Caki2 (cell line): ENCODE measurements around the gene DMWD. TPM values are rescaled to one million over a fixed set of nuclear protein-coding genes. Genes with fewer than 3 reads are reported as not detected.
"Not testable (repeated sequence)": the region's sequence is repeated elsewhere in the genome, so short reads cannot be mapped to it uniquely, and the experiment has no call there.

ENCODE experiments used
- DNase-seq: peaks from one replicate; pipeline ENCODE4 v3.0.0-alpha.2; 2015; ENCODE audit warnings: low read depth
- in situ Hi-C: cut with HindIII; loops from 2 replicates; pipeline ENCODE4 v1.10.0; 2016; ENCODE audit warnings: low sequenced_read_pairs, low pct_unique_long_range_greater_than_20kb, mixed read lengths
- total RNA-seq: library from RNA; depleted of rRNA; stranded (reverse); fragments of >200 nt; shearing (Covaris generic); gene quantifications from 2 replicates; pipeline ENCODE4 v1.2.3, GENCODE V29; 2014; ENCODE audit warnings: low replicate concordance

The DMWD gene
- total RNA-seq, 1 experiment from 2014 or later, result 22.3 TPM

GRCh38 chr19:45764475-45764874 is 28.2 kb downstream of the DMWD start:
- no peak for DNase-seq
- in situ Hi-C loops, result no loop called here

- in situ Hi-C loops, result no loop called here
Measured at GRCh38 chr19:45763691-45764294, 28.9 kb downstream of the DMWD start.

GRCh38 chr19:45762870-45763631 is 29.6 kb downstream of the DMWD start:
- in situ Hi-C loops, result no loop called here
- DNase-seq, result no peak

More at GRCh38 chr19:45763691-45764294, 28.9 kb downstream of the DMWD start:
- DNase-seq, result no peak

GRCh38 chr19:45761714-45762113 is 30.9 kb downstream of the DMWD start:
- no peak for DNase-seq
- in situ Hi-C loops, result no loop called here

GRCh38 chr19:45758921-45759320 is 33.7 kb downstream of the DMWD start:
- in situ Hi-C loops, result no loop called here
- DNase-seq, result no peak

GRCh38 chr19:45757695-45758094 is 35.0 kb downstream of the DMWD start:
- in situ Hi-C loops, result no loop called here
- no peak for DNase-seq

GRCh38 chr19:45754323-45754722 is 38.3 kb downstream of the DMWD start:
- no peak for DNase-seq
- in situ Hi-C loops, result no loop called here

- in situ Hi-C loops, result no loop called here
- DNase-seq, result no peak
Measured at GRCh38 chr19:45753548-45753947, 39.1 kb downstream of the DMWD start.

- in situ Hi-C loops, result no loop called here
- DNase-seq, result no peak
Measured at GRCh38 chr19:45752639-45753038, 40.0 kb downstream of the DMWD start.

- DNase-seq, in situ Hi-C loops: not testable (repeated sequence)
Measured at GRCh38 chr19:45751483-45751882, 41.2 kb downstream of the DMWD start.

GRCh38 chr19:45747513-45747912 is 45.1 kb downstream of the DMWD start:
- no peak for DNase-seq
- in situ Hi-C loops, result no loop called here

GRCh38 chr19:45746866-45747265 is 45.8 kb downstream of the DMWD start:
- no peak for DNase-seq
- in situ Hi-C loops, result no loop called here

- in situ Hi-C loops, result no loop called here
- no peak for DNase-seq
Measured at GRCh38 chr19:45745606-45746005, 47.0 kb downstream of the DMWD start.

GRCh38 chr19:45742969-45743368 is 49.7 kb downstream of the DMWD start:
- in situ Hi-C loops, result no loop called here
- no peak for DNase-seq

- in situ Hi-C loops, result no loop called here
- no peak for DNase-seq
Measured at GRCh38 chr19:45739498-45740439, 52.9 kb downstream of the DMWD start.

GRCh38 chr19:45733160-45733810 is 59.4 kb downstream of the DMWD start, which contains the start of gene MEIOSIN:
Gene MEIOSIN (plus strand): TSS chr19:45733439. CDS start chr19:45735377, 1,938 bp downstream.
- no peak for DNase-seq
- in situ Hi-C loops, result no loop called here
